GM18498 (cell line): ENCODE data around the gene MLST8.

Experiments
- ATAC-seq: cut with Tn5 transposase; IDR thresholded peaks from one replicate; pipeline ENCODE4 v1.9.1; 2021; ENCODE audit warnings: mild to moderate bottlenecking, moderate library complexity; ENCODE audit not compliant: unreplicated experiment

MLST8 gene

DNA sequence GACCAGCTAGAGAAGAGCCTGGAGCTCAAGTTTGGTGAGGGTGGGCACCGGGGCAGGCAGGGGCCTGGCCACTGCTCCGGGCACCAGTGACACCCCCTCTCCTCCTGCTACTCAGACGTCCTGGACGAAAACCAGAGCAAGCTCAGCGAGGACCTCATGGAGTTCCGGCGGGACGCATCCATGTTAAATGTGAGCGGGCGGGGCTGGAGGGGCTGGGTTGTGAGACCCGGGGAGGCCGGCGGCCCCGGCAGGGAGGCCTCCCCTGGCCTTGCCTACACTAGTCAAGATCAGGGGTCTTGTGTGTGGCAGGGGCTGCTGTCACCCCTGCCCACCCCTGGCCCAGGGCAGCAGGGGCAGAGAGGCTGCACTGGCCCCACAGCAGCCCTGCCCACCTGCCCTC is 31.9 kb upstream of the MLST8 start:
- ATAC-seq, result no peak

DNA sequence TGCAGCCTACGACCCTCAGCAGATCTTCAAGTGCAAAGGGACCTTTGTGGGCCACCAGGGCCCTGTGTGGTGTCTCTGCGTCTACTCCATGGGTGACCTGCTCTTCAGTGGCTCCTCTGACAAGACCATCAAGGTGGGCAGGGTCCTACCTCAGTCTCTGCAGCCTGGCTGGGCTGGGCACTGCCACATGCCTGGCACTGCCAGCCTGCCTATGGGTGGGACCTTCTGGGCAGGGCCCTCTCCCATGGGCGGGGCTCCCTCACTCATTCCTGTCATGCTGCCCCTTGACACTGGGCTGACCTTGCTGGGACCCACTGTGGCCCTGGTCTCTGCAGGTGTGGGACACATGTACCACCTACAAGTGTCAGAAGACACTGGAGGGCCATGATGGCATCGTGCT is 31.3 kb upstream of the MLST8 start:
- ATAC-seq, result no peak

DNA sequence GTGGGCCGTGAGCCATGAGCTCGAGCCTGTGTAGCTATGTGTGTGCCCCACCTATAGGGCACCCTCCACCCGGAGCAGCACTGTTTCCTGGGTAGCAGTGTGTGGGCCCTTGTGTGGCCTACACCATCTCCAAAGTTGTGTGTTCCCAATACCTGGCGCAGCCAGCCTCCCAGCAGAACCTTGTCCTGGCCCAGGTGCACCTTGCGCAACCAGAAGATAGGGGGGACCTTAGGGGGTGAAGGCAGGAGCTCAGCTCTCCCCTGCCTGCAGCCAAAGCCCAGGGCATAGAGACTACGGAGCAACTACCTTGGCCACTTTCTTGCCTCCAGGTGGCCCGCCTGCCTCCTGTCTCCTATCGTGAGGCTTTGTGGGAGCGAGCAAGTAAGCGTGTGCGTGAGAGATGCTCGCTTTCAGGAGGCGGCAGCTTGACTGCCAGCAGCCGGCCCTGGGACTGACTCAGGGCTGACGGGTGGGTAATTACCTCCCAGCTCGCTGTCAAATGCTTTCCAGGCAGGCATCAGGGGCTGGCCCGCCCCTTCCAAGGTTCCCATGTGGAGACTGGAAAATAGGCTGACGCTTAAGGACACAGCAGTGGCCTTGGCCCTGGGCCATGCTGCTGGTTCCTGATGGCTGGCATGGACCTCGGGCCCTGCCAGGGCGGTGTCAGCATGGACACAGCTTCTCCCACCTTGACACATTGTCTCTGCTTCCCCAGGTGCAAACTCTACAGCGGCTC is 30.7 kb upstream of the MLST8 start:
- ATAC-seq, result no peak

DNA sequence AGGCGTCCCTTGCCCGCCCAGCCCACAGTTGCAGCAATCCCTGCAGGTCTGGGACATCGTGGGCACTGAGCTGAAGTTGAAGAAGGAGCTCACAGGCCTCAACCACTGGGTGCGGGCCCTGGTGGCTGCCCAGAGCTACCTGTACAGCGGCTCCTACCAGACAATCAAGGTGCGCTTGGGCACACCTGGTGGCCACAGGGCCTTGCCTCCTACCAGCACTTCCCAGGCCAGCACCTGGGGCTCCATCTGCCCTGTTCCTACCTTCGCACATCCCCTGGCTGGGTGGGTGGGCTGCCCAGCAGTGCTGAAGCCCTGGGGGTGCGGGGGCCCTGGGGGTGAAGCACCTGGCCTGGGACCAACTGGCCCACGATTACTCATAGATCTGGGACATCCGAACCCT is 29.8 kb upstream of the MLST8 start:
- ATAC-seq, result no peak

DNA sequence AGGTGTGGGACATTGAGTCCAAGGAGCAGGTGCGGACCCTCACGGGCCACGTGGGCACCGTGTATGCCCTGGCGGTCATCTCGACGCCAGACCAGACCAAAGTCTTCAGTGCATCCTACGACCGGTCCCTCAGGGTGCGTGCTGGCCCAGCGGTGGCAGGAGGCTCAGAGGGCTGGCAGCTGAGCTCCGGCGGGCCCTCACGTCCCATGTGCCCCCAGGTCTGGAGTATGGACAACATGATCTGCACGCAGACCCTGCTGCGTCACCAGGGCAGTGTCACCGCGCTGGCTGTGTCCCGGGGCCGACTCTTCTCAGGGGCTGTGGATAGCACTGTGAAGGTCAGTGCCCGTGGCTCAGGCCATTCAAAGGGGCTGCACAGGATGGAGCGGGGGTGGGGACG is 29.2 kb upstream of the MLST8 start:
- no peak for ATAC-seq

- ATAC-seq, result no peak
Measured at GRCh38 chr16:2177101-2177500, 28.2 kb upstream of the MLST8 start.

GRCh38 chr16:2177561-2177960 is 27.7 kb upstream of the MLST8 start:
- no peak for ATAC-seq

DNA sequence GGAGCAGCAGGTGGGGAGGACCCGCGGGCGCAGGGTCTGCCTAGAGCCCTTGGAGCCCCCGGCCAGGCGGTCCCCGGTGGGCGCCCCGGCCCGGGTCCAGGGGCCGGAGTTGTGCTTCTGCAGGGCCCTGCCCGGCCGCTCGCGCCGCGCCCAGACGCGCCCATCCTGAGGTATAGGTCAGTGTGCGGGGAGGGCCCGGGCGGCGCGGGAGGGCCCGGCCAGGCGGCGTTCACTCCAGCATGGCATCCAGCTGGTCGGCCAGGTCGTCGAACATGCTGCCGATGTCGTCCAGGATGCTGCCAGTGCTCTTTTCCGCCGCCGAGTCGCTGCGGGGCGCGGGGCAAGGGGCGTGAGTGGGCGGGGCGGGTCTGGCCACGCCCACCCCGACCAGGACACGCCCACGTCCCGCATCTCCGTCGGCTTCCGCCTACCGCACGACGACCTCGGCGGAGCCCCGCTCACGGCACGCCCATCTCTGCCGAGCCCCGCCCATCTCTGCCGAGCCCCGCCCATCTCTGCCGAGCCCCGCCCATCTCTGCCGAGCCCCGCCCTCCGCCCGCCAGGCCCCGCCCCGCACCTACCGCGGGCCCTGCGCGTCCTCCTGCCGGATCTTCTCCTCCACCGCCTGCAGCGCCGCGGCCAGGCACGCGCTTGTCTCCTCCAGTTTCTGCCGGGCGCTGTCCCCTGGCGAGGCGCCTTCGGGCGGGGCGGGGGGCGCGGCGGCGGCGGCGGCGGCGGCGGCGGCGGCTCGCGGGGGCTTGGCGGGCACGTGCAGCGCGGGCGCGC is 26.7 kb upstream of the MLST8 start:
- no peak for ATAC-seq

GRCh38 chr16:2179107-2179501 is 26.1 kb upstream of the MLST8 start:
- ATAC-seq, result no peak

- no peak for ATAC-seq
Measured at GRCh38 chr16:2179576-2179975, 25.7 kb upstream of the MLST8 start.

DNA sequence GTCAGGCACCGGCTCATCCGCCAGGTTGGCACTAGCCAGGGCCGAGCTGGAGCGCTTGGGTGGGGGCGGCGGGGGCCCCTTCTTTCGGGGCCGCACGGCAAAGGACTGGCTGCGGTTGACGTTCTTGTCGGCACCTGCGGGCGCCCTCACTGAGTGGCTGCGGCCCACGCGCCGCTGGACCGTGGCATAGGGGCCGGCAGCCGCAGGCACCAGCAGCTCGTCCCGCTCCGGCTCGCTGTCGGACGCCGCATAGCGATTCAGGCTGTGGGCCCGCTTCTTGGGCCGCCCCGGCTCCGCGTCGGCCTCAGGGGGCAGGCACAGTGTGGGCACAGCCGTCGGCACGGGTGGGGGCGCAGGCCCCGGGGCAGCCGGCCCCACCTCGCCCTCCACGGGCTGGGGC is 24.8 kb upstream of the MLST8 start:
- no peak for ATAC-seq

GRCh38 chr16:2180962-2181923 is 24.0 kb upstream of the MLST8 start:
- no peak for ATAC-seq

DNA sequence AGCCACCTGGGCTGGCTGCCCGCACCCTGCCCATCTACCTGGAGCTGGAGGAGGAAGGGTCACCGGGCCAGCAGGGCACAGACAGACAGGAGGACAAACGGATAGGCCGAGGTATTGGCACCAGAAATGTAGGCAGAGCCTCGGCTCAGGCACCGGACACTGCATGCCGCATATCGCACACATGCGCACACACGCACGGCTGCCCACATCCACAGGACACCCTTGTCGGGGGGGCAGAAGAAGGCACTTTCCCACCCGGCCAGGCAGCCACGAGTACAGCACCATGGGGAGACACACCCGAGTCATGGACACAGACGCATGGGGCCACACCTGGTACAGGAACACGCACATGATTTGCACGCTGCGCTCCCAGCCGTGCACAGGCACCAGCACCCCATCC is 23.3 kb upstream of the MLST8 start:
- no peak for ATAC-seq

DNA sequence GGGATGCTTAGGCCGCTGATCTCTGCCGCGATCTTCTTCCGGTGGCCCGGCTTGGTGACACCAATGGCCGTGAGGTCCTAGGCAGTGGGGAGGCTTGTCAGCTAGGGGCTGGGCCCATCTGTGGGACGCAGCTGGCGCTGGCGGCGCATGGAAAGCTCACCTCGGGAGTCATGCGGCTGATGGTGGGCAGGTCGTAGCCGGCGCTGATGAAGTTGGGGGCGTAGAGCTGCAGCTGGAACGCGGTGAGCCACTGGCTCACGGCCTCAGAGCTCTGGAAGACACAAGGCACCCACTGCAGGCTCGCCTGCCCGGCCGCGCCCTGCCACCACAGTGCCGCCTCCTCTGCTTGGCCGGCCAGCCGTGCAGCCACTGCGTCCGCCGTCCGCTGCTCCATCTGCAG is 21.6 kb upstream of the MLST8 start:
- no peak for ATAC-seq

- ATAC-seq, result no peak
Measured at GRCh38 chr16:2184346-2184745, 20.9 kb upstream of the MLST8 start.

DNA sequence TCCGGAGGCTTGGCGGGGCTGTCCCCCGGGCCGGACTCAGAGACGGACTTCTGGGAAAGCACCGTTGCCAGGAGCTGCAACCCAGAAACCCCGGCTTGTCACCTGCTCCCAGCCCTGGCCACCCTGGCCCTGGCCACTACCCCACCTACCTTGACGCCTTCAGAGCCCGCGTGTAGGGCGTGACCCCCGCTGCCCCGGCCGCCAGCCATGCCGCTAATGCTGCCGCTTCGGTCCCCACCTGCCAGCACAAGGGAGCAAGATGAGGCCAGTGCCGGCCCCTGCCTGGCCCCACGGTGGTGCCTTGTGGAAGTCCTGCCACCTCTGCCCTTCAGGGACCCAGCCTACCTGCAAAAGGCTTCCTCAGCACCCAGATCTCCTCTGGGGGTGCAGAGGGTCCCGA is 20.3 kb upstream of the MLST8 start:
- no peak for ATAC-seq

- no peak for ATAC-seq
Measured at GRCh38 chr16:2186064-2186463, 19.2 kb upstream of the MLST8 start.

GRCh38 chr16:2186505-2186904 is 18.7 kb upstream of the MLST8 start:
- ATAC-seq, result no peak

GRCh38 chr16:2187212-2187611 is 18.0 kb upstream of the MLST8 start:
- ATAC-seq, result no peak

GRCh38 chr16:2188395-2188794 is 16.9 kb upstream of the MLST8 start:
- ATAC-seq, result no peak

DNA sequence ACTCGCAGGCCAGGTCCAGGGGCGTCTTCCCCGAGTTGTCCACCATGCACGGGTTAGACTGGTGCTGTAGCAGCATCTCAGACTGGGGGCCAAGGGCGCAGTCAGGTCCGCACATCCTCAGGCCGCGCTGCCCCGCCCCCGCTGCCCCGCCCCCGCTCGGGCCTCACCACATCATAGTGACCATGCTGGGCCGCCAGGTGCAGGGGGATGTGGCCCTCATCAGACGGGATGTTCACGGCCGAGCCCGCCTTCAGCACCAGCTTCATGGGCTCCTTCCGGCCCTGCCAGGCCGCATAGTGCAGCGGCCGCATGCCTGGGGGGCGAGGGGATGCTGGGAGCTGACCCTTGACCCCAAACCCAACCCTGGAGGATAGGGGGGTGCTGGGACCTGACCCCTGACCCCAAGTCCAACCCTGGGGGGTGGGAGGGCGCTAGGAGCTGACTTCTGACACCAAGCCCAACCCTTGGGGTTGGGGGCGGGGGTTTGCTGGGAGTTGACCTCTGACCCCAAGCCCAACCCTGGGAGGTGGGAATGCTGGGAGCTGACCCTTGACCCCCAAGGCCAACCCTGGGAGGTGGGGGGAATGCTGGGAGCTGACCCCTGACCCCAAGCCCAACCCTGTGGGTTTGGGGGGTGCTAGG is 15.9 kb upstream of the MLST8 start:
- ATAC-seq, result no peak
